DMS79 (cell line): ENCODE data around the gene SLC41A1.

Source experiments
- DNase-seq: peaks from one replicate; lab custom pipeline; 2025; lab: John Stamatoyannopoulos, UW

The SLC41A1 gene

GRCh38 chr1:205822397-205822796, 9.4 kb upstream of the SLC41A1 start:
- DNase-seq = no peak

- DNase-seq = no peak
Observed at GRCh38 chr1:205817988-205818387, 5.0 kb upstream of the SLC41A1 start.

- no peak for DNase-seq
Observed at GRCh38 chr1:205817364-205817763, 4.4 kb upstream of the SLC41A1 start.

- DNase-seq = no peak
Observed at GRCh38 chr1:205813755-205814058, 709 bp upstream of the SLC41A1 start.

- no peak for DNase-seq
Observed at GRCh38 chr1:205812271-205812877, 624 bp downstream of the SLC41A1 start.

GRCh38 chr1:205811660-205812059, 1.3 kb downstream of the SLC41A1 start:
- DNase-seq = no peak

GRCh38 chr1:205810448-205811157, 2.4 kb downstream of the SLC41A1 start:
- DNase-seq = no peak

- DNase-seq = no peak
Observed at GRCh38 chr1:205809942-205810345, 3.1 kb downstream of the SLC41A1 start.

GRCh38 chr1:205809469-205809868, 3.5 kb downstream of the SLC41A1 start:
- DNase-seq = no peak

GRCh38 chr1:205805082-205805711, 7.8 kb downstream of the SLC41A1 start:
- DNase-seq = no peak

- no peak for DNase-seq
Observed at GRCh38 chr1:205804605-205805004, 8.4 kb downstream of the SLC41A1 start.

- no peak for DNase-seq
Observed at GRCh38 chr1:205803986-205804385, 9.0 kb downstream of the SLC41A1 start.

GRCh38 chr1:205802060-205802459, 10.9 kb downstream of the SLC41A1 start:
- no peak for DNase-seq

- no peak for DNase-seq
Observed at GRCh38 chr1:205800981-205801703, 11.9 kb downstream of the SLC41A1 start.

GRCh38 chr1:205800427-205800826, 12.6 kb downstream of the SLC41A1 start:
- no peak for DNase-seq

- no peak for DNase-seq
Observed at GRCh38 chr1:205798577-205798976, 14.4 kb downstream of the SLC41A1 start.

- no peak for DNase-seq
Observed at GRCh38 chr1:205797168-205797567, 15.8 kb downstream of the SLC41A1 start.

GRCh38 chr1:205794011-205794730, 18.8 kb downstream of the SLC41A1 start:
- DNase-seq = no peak

- no peak for DNase-seq
Observed at GRCh38 chr1:205792961-205793673, 19.9 kb downstream of the SLC41A1 start.

GRCh38 chr1:205792481-205792881, 20.5 kb downstream of the SLC41A1 start:
- DNase-seq = no peak

GRCh38 chr1:205791568-205792180, 21.3 kb downstream of the SLC41A1 start:
- no peak for DNase-seq
